ENCODE results near the gene KCNG2.

DNA sequence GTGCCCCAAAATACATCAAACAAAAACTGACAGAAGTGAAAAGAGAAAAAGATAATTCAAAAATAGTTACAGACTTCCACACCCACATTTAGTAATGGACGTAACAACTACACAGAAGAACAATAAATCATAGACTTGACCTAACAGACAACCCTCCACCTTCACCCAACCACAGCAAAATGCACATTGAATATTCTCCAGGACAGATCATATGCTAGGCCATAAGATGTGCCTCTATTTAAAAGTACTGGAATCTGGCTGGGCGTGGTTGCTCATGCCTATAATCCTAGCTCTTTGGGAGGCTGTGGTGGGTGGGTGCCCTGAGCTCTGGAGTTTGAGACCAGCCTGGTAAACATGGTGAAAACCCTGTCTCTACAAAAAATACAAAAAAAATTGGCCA lies 133.7 kb downstream of the KCNG2 start:
- TF ChIP-seq, protein P1, sequence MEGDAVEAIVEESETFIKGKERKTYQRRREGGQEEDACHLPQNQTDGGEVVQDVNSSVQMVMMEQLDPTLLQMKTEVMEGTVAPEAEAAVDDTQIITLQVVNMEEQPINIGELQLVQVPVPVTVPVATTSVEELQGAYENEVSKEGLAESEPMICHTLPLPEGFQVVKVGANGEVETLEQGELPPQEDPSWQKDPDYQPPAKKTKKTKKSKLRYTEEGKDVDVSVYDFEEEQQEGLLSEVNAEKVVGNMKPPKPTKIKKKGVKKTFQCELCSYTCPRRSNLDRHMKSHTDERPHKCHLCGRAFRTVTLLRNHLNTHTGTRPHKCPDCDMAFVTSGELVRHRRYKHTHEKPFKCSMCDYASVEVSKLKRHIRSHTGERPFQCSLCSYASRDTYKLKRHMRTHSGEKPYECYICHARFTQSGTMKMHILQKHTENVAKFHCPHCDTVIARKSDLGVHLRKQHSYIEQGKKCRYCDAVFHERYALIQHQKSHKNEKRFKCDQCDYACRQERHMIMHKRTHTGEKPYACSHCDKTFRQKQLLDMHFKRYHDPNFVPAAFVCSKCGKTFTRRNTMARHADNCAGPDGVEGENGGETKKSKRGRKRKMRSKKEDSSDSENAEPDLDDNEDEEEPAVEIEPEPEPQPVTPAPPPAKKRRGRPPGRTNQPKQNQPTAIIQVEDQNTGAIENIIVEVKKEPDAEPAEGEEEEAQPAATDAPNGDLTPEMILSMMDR (IDR thresholded peaks at IDR 0.05; ENCODE audit: low read length), result no peak
- no peak for TF ChIP-seq EZH2 (IDR thresholded peaks at IDR 0.05; ENCODE audit: borderline replicate concordance, low read length)
